Measurements from ENCODE around the gene XPNPEP3.
A peak's percentile ranks its signal among the peaks of the same experiment; 100 is the strongest.

The XPNPEP3 gene

DNA sequence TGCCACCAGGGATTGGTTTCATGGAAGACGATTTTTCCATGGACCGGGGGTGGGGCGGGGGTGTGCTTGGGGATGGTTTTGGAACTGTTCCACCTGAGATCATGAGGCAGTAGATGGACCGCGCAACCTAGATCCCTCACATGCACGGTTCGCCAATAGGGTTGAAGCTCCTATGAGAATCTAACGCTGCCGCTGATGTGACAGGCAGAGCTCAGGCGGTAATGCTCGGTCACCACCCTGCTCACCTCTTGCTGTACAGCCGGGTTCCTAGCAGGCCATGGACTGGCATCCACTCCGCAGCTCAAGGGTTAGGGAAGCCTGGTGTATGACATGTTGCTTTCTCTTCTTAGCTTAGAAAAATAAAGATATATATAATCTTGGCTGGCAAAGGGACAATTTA, 116.2 kb downstream of the XPNPEP3 start:
- DNase-seq (ENCODE audit: low read depth): no peak
- Histone ChIP-seq H3K9me3 (ENCODE audit: control insufficient read depth, low read length) (no peaks in the 10 kb centered on the region), H3K36me3 (ENCODE audit: control insufficient read depth, insufficient read depth, low read length, severe bottlenecking) (peaks cover 44% of the 10 kb centered on the region), H3K9ac (ENCODE audit: low read length) (no peak overlapping the region), H3K4me3 (ENCODE audit: low read length) (no peak overlapping the region), H3K4me1 (ENCODE audit: control insufficient read depth, insufficient read depth, low read length) (peaks cover 5% of the 10 kb centered on the region), H3K27me3 (replicated peaks; ENCODE audit: control insufficient read depth, insufficient read depth, low read length) (no peaks in the 10 kb centered on the region)

GRCh38 chr22:40975366-40975765, 118.4 kb downstream of the XPNPEP3 start:
- H3K27me3 ChIP-seq (replicated peaks; ENCODE audit: control insufficient read depth, insufficient read depth, low read length): no peaks in the 10 kb centered on the region
- H3K36me3 ChIP-seq (ENCODE audit: control insufficient read depth, insufficient read depth, low read length, severe bottlenecking): peaks cover 26% of the 10 kb centered on the region
- no peak overlapping the region for H3K9ac ChIP-seq (ENCODE audit: low read length)
- peaks cover 5% of the 10 kb centered on the region for H3K4me1 ChIP-seq (ENCODE audit: control insufficient read depth, insufficient read depth, low read length)
- no peak overlapping the region for H3K4me3 ChIP-seq (ENCODE audit: low read length)
- no peaks in the 10 kb centered on the region for H3K9me3 ChIP-seq (ENCODE audit: control insufficient read depth, low read length)
- DNase-seq (ENCODE audit: low read depth): peak; percentile 72

DNA sequence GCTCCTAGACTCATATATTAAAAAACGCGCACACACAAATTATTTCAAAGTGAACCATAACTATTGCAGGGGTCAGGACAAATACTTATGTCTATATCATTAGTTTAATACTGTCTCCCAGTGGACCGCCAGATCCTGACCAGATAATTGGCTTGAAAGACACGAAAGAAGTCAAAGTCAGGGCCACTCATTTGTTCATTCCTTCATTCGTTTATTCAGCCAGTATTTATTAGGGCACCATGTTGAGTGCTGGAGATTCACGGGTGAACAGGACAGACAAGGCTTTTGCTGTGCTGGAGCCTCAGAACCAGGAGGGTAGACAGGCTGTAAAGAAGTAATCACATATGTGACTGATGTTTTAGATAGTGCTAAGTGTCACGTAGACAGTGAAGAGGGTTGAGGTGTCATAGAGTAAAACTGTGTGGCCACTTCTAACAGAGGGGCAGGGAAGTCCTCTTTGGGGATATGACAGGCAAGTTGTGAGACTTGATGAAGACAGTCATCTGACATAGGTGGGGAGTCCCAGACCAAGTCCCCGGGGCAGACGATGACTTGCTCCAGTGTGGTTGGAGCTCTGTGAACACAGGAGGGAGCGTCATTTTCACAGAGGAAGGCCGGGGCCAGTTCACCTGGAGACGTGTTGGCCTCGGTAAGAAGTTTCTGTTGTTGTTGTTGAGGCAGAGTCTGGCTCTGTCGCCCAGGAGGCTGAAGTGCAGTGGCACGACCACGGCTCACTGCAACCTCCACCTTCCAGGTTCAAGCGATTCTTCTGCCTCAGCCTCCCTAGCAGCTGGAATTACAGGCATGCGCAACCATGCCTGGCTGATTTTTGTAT, 120.1 kb downstream of the XPNPEP3 start:
- H3K36me3 ChIP-seq (ENCODE audit: control insufficient read depth, insufficient read depth, low read length, severe bottlenecking): peaks cover 13% of the 10 kb centered on the region
- no peaks in the 10 kb centered on the region for H3K9me3 ChIP-seq (ENCODE audit: control insufficient read depth, low read length)
- peaks cover 5% of the 10 kb centered on the region for H3K4me1 ChIP-seq (ENCODE audit: control insufficient read depth, insufficient read depth, low read length)
- H3K4me3 ChIP-seq (ENCODE audit: low read length): no peak overlapping the region
- no peaks in the 10 kb centered on the region for H3K27me3 ChIP-seq (replicated peaks; ENCODE audit: control insufficient read depth, insufficient read depth, low read length)
- no peak overlapping the region for H3K9ac ChIP-seq (ENCODE audit: low read length)
- DNase-seq (ENCODE audit: low read depth): no peak

DNA sequence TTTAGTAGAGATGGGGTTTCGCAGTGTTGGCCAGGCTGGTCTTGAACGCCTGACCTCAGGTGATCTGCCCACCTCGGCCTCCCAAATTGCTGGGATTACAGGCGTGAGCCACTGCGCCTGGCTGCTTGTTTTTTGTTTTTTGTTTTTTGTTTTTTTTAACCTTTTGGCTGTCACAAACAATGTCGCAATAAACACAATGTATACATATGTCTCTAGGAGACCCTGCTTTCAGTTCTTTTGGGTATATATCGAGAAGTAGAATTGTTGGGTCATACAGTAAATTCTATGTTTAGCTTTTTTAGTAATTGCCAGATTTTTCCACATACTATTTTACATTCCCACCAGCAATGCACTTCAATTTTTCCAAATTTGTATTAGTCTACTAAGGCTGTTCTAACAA, 122.2 kb downstream of the XPNPEP3 start:
- Histone ChIP-seq H3K27me3 (replicated peaks; ENCODE audit: control insufficient read depth, insufficient read depth, low read length) (no peaks in the 10 kb centered on the region), H3K4me3 (ENCODE audit: low read length) (no peak overlapping the region), H3K36me3 (ENCODE audit: control insufficient read depth, insufficient read depth, low read length, severe bottlenecking) (no peaks in the 10 kb centered on the region), H3K9ac (ENCODE audit: low read length) (no peak overlapping the region), H3K4me1 (ENCODE audit: control insufficient read depth, insufficient read depth, low read length) (peaks cover 5% of the 10 kb centered on the region), H3K9me3 (ENCODE audit: control insufficient read depth, low read length) (no peaks in the 10 kb centered on the region)
- no peak for DNase-seq (ENCODE audit: low read depth)

DNA sequence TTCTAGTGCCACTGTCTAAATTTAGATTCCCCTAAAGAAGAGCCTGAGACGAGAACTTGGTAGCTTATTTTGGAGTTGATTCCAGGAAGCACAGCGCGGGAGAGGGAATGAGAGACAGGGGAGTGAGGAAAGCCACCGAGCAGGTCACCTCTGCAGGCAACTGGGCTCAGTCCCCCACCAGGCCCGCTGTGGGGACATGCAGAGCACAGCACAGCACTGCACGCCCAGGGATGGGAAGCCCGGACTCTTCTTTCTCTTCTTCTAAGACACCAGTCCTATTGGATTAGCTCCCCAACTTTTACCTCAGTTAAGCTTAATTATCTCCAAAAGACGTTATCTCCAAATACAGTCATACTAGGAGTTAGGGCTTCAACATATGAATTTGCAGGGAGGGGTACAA, 122.9 kb downstream of the XPNPEP3 start:
- no peak overlapping the region for H3K9ac ChIP-seq (ENCODE audit: low read length)
- no peak for DNase-seq (ENCODE audit: low read depth)
- H3K9me3 ChIP-seq (ENCODE audit: control insufficient read depth, low read length): no peaks in the 10 kb centered on the region
- no peaks in the 10 kb centered on the region for H3K27me3 ChIP-seq (replicated peaks; ENCODE audit: control insufficient read depth, insufficient read depth, low read length)
- H3K4me1 ChIP-seq (ENCODE audit: control insufficient read depth, insufficient read depth, low read length): peaks cover 5% of the 10 kb centered on the region
- no peaks in the 10 kb centered on the region for H3K36me3 ChIP-seq (ENCODE audit: control insufficient read depth, insufficient read depth, low read length, severe bottlenecking)
- no peak overlapping the region for H3K4me3 ChIP-seq (ENCODE audit: low read length)
